ENCODE measurements around the gene GBP5. TPM values are rescaled to one million over a fixed set of nuclear protein-coding genes. Genes with fewer than 3 reads are reported as not detected.

Gene GBP5
- total RNA-seq, 4 donors from 2014 or later = 0.42 to 3.0 (median 0.73) TPM

DNA sequence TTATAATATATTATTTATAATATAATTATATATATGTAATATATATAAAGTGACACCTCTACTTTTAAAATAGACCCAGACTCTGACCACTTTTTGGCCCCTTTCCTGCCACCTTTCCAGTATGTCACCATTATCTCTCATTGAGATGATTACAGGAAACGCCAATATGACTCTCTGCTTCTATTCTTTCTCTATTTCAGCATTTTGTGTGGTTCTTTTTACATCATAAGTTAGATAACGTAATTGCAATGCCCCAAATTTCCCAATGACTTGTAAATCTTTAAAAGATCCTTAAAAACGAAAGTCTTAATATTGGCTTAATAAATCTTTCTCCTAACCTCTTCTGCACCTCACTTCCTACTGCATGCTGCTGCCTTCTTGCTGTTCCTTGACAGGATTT is 8.1 kb upstream of the GBP5 start:
- no peaks in the 10 kb centered on the region for H3K27me3 ChIP-seq
- TF ChIP-seq, protein P1, sequence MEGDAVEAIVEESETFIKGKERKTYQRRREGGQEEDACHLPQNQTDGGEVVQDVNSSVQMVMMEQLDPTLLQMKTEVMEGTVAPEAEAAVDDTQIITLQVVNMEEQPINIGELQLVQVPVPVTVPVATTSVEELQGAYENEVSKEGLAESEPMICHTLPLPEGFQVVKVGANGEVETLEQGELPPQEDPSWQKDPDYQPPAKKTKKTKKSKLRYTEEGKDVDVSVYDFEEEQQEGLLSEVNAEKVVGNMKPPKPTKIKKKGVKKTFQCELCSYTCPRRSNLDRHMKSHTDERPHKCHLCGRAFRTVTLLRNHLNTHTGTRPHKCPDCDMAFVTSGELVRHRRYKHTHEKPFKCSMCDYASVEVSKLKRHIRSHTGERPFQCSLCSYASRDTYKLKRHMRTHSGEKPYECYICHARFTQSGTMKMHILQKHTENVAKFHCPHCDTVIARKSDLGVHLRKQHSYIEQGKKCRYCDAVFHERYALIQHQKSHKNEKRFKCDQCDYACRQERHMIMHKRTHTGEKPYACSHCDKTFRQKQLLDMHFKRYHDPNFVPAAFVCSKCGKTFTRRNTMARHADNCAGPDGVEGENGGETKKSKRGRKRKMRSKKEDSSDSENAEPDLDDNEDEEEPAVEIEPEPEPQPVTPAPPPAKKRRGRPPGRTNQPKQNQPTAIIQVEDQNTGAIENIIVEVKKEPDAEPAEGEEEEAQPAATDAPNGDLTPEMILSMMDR (IDR thresholded peaks at IDR 0.05) = no peak
- TF ChIP-seq EP300 (IDR thresholded peaks at IDR 0.05) (no peak), POLR2AphosphoS5 (IDR thresholded peaks at IDR 0.05) (no peak), POLR2A (IDR thresholded peaks at IDR 0.05; ENCODE audit: low read depth) (no peak)
- no peaks in the 10 kb centered on the region for H3K9me3 ChIP-seq
- no peaks in the 10 kb centered on the region for H3K36me3 ChIP-seq
- WGBS = 88% methylated on average over 3 of the region's 3 CpGs
- no peak overlapping the region for H3K27ac ChIP-seq (replicated peaks in 1 of 4)
- H3K4me3 ChIP-seq = no peak overlapping the region
- no peak for DNase-seq (ENCODE audit: extremely low spot score)
- no peaks in the 10 kb centered on the region for H3K4me1 ChIP-seq
- intact Hi-C loops (cut with DNase I) = no loop called here

DNA sequence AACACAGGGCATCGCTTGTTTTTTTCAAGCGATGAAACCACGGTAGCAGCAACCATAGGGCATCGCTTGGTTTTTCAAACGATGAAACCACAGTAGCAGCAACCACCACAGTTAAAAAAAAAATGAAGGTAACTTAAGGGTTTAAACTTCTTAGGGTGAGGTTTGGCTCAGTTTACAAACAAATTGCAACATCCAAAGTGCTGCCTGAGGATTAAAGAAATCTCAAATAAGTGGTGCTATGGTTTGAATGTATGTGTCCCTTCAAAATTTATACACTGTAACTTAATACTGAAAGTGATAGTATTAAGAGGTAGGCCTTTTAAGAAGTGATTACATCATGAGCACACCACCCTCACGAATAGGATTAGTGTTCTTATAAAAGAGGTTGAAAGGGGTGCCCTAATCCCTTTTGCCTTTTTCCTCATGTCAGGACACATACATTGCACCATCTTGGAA is 6.4 kb upstream of the GBP5 start:
- H3K4me3 ChIP-seq = no peak overlapping the region
- no peak for DNase-seq (ENCODE audit: extremely low spot score)
- no peaks in the 10 kb centered on the region for H3K9me3 ChIP-seq
- WGBS = 76% methylated on average over 6 of the region's 6 CpGs
- H3K4me1 ChIP-seq = peaks cover 0 to 14% (median 13%) of the 10 kb centered on the region in 4 donors
- no peaks in the 10 kb centered on the region for H3K27me3 ChIP-seq
- H3K27ac ChIP-seq (replicated peaks in 1 of 4) = no peak overlapping the region
- intact Hi-C loops (cut with DNase I) = no loop called here
- TF ChIP-seq, protein P1 (IDR thresholded peaks at IDR 0.05) = no peak
- TF ChIP-seq POLR2A (IDR thresholded peaks at IDR 0.05; ENCODE audit: low read depth) (no peak), POLR2AphosphoS5 (IDR thresholded peaks at IDR 0.05) (no peak), EP300 (IDR thresholded peaks at IDR 0.05) (no peak)
- no peaks in the 10 kb centered on the region for H3K36me3 ChIP-seq

DNA sequence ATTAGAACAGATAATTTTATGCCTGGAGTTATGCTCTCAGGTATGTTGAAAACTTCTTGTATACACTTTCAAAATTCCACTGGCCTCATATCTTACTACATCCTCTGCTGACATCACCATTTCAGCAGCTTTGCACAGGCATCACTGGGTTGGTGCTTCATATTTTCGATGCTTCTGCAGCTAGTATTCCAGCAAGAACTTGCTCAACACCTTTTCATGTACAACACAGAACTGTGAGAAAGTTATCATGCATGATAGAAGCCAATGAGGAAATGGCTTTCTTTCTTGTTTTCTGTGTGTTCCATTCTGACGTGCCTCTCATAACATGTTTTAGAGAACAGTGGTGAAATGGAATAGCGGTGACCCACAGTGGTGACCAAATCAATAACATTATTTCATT is 5.1 kb upstream of the GBP5 start:
- 88% methylated on average over 3 of the region's 3 CpGs for WGBS
- intact Hi-C loops (cut with DNase I) = no loop called here
- no peak overlapping the region for H3K4me3 ChIP-seq
- DNase-seq (ENCODE audit: extremely low spot score) = no peak
- no peaks in the 10 kb centered on the region for H3K36me3 ChIP-seq
- H3K4me1 ChIP-seq = peaks cover 0 to 20% (median 16%) of the 10 kb centered on the region in 4 donors
- no peaks in the 10 kb centered on the region for H3K27me3 ChIP-seq
- no peak for TF ChIP-seq EP300 (IDR thresholded peaks at IDR 0.05)
- TF ChIP-seq, protein P1 (IDR thresholded peaks at IDR 0.05) = no peak
- no peak for TF ChIP-seq POLR2AphosphoS5 (IDR thresholded peaks at IDR 0.05)
- TF ChIP-seq POLR2A (IDR thresholded peaks at IDR 0.05; ENCODE audit: low read depth) = no peak
- H3K9me3 ChIP-seq = no peaks in the 10 kb centered on the region
- H3K27ac ChIP-seq (replicated peaks in 1 of 4) = no peak overlapping the region

DNA sequence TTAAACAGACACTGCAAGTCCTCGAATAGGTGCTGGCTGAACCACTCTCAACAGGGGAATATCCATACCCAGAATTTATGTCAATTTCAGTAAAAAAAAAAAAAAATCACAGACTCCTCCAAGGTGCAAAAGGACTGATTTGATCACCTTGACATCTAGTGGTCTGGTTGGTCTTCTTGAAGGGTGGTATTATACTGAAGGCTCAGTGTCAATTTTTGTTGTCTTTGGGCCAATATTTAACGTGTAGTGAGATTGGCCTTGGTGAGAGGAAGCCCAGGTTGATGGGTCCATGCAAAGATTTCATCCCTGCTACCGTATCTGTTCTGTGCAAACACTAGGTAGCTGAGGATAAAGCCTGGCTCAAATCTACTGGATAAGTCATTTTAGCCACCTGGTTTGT is 4.0 kb upstream of the GBP5 start:
- no peaks in the 10 kb centered on the region for H3K27me3 ChIP-seq
- 84% methylated on average over 3 of the region's 3 CpGs for WGBS
- intact Hi-C loops (cut with DNase I) = no loop called here
- no peak for DNase-seq (ENCODE audit: extremely low spot score)
- H3K36me3 ChIP-seq = no peaks in the 10 kb centered on the region
- TF ChIP-seq, protein P1 (IDR thresholded peaks at IDR 0.05) = peak in 1 of 3 experiments; percentile 29
- no peak for TF ChIP-seq EP300 (IDR thresholded peaks at IDR 0.05)
- H3K4me1 ChIP-seq = peaks cover 0 to 22% (median 18%) of the 10 kb centered on the region in 4 donors
- H3K4me3 ChIP-seq = no peak overlapping the region
- no peaks in the 10 kb centered on the region for H3K9me3 ChIP-seq
- no peak overlapping the region for H3K27ac ChIP-seq (replicated peaks in 1 of 4)

DNA sequence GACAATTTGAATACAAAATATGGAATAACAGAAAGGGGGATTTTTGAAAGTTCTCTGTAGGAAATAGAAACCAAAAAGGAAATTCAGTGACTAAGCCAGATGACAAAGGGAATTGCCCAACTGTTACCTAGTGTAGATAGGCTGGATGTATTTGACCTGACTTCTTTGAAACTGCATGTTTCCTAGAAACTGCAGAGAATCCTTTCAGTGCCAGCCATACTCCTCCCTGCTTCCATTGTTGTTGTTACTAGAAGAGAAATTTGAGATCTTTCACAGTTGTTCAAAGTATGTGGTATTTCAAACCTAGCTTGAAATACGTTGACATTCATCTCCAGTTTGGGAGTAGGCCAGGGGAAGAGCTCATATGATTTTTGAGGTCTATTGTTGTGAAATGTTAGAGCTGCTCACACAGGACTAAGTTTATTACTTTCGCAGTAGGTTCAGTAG is 1.8 kb upstream of the GBP5 start:
- WGBS = 23% methylated on average over 2 of the region's 2 CpGs
- H3K4me1 ChIP-seq = peaks cover 0 to 29% (median 21%) of the 10 kb centered on the region in 4 donors
- peak; percentile 16 to 41 for TF ChIP-seq POLR2AphosphoS5 (IDR thresholded peaks at IDR 0.05)
- no peak for TF ChIP-seq POLR2A (IDR thresholded peaks at IDR 0.05; ENCODE audit: low read depth)
- H3K36me3 ChIP-seq = no peaks in the 10 kb centered on the region
- intact Hi-C loops (cut with DNase I) = no loop called here
- no peaks in the 10 kb centered on the region for H3K27me3 ChIP-seq
- no peak for DNase-seq (ENCODE audit: extremely low spot score)
- H3K27ac ChIP-seq (replicated peaks in 1 of 4) = peak overlapping the region; percentile 50 to 72 (median 66)
- no peaks in the 10 kb centered on the region for H3K9me3 ChIP-seq
- H3K4me3 ChIP-seq = peak overlapping the region in 2 of 4 donors; percentile 15 to 16
